Neural progenitor cell (in vitro differentiated cells): ENCODE measurements around the gene CTTN. TPM values are rescaled to one million over a fixed set of nuclear protein-coding genes. Genes with fewer than 3 reads are reported as not detected.
A peak's percentile ranks its signal among the peaks of the same experiment; 100 is the strongest.

Experiments used
- DNase-seq: peaks from one replicate; pipeline ENCODE4 v3.0.0-alpha.2; 2016; ENCODE audit warnings: low spot score
- H2AFZ ChIP-seq: fragments of 200-600 bp; sonication (generic); replicated peaks from 2 replicates; pipeline ENCODE4 v1.6.1; 2016; ENCODE audit warnings: antibody characterized with exemption
- H3F3A ChIP-seq: fragments of 200-600 bp; sonication (generic); 2 replicates; pipeline ENCODE4 v1.6.1; 2016; ENCODE audit warnings: antibody characterized with exemption, low read depth
- H3K27ac ChIP-seq: fragments of 200-600 bp; sonication (generic); 2 replicates; pipeline ENCODE4 v1.5.1; 2016; ENCODE audit warnings: mild to moderate bottlenecking
- H3K27me3 ChIP-seq: fragments of 200-600 bp; sonication (generic); 2 replicates; pipeline ENCODE4 v1.6.1; 2016; ENCODE audit warnings: mild to moderate bottlenecking, moderate library complexity
- H3K36me3 ChIP-seq: fragments of 200-600 bp; sonication (generic); 2 replicates; pipeline ENCODE4 v1.5.1; 2016
- H3K4me1 ChIP-seq: fragments of 200-600 bp; sonication (generic); 2 replicates; pipeline ENCODE4 v1.6.1; 2016; ENCODE audit warnings: mixed run types
- H3K4me2 ChIP-seq: fragments of 200-600 bp; sonication (generic); 2 replicates; pipeline ENCODE4 v1.6.1; 2016
- H3K4me3 ChIP-seq: fragments of 200-600 bp; sonication (generic); 2 replicates; pipeline ENCODE4 v1.5.1; 2016
- H3K79me2 ChIP-seq: fragments of 200-600 bp; sonication (generic); 2 replicates; pipeline ENCODE4 v1.6.1; 2016; ENCODE audit warnings: low read depth
- H3K9ac ChIP-seq: fragments of 200-600 bp; sonication (generic); 2 replicates; pipeline ENCODE4 v1.6.1; 2016
- H3K9me3 ChIP-seq: fragments of 200-600 bp; sonication (generic); 2 replicates; pipeline ENCODE4 v1.5.1; 2016; ENCODE audit warnings: low read depth
- H4K20me1 ChIP-seq: fragments of 200-600 bp; sonication (generic); 2 replicates; pipeline ENCODE4 v1.6.1; 2016; ENCODE audit warnings: low read depth
- H3K27ac Mint-ChIP-seq: 3 replicates; pipeline ENCODE4 v1.8.0; 2021; ENCODE audit warnings: mixed read lengths
- H3K27me3 Mint-ChIP-seq: 2 replicates; pipeline ENCODE4 v1.8.0; 2022; ENCODE audit warnings: low read depth, mild to moderate bottlenecking, inconsistent platforms, moderate library complexity, mixed read lengths; ENCODE audit not compliant: insufficient read depth
- H3K36me3 Mint-ChIP-seq: 3 replicates; pipeline ENCODE4 v1.8.0; 2021; ENCODE audit warnings: mixed read lengths
- H3K4me1 Mint-ChIP-seq: 3 replicates; pipeline ENCODE4 v1.8.0; 2021; ENCODE audit warnings: mixed read lengths
- H3K4me3 Mint-ChIP-seq: 3 replicates; pipeline ENCODE4 v1.8.0; 2021; ENCODE audit warnings: mild to moderate bottlenecking, moderate library complexity, mixed read lengths
- H3K9me3 Mint-ChIP-seq: 3 replicates; pipeline ENCODE4 v1.8.0; 2020; ENCODE audit warnings: mixed read lengths
- EZH2 ChIP-seq: fragments of 200-600 bp; sonication (generic); IDR thresholded peaks from 2 replicates; pipeline ENCODE4 v1.6.1; 2017; ENCODE audit warnings: antibody characterized with exemption, mild to moderate bottlenecking, moderate library complexity
- EZH2phosphoT487 ChIP-seq: fragments of 200-600 bp; sonication (generic); IDR thresholded peaks from 2 replicates; pipeline ENCODE4 v1.6.1; 2017; ENCODE audit warnings: antibody characterized with exemption
- total RNA-seq: library from RNA; depleted of rRNA; stranded (reverse); fragments of >200 nt; gene quantifications from 2 replicates; pipeline ENCODE4 v1.2.3, GENCODE V29; 2015; ENCODE audit warnings: low replicate concordance
- TF ChIP-seq, protein P1 (sequence below): fragments of 200-600 bp; sonication (generic); IDR thresholded peaks from 2 replicates; pipeline ENCODE4 v1.5.1; 2017; ENCODE audit warnings: antibody characterized with exemption, mild to moderate bottlenecking

Gene CTTN
- total RNA-seq, 1 donor from 2014 or later, result 200 TPM

DNA sequence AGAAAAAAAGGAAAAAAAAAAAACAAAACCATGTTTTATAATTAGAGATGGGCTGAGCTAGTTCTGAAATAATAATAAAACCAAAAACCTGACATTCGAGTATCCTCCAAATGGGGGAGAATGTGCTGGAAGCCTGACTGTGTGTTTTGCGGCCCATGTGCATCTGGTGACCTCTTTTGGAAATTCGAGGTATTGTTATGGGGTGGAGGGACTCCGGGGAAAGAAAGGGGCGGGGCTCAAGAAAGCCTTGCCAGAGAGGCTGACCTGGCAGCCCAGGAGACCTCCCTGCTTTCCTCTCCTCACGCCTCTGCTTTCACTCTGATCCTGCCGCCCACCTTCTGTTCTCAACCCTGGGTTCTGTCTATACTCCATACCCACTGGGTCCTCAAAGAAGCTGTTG is 72.9 kb downstream of the CTTN start:
- no peaks in the 10 kb centered on the region for H3K36me3 Mint-ChIP-seq
- H3K27me3 ChIP-seq, result no peaks in the 10 kb centered on the region

DNA sequence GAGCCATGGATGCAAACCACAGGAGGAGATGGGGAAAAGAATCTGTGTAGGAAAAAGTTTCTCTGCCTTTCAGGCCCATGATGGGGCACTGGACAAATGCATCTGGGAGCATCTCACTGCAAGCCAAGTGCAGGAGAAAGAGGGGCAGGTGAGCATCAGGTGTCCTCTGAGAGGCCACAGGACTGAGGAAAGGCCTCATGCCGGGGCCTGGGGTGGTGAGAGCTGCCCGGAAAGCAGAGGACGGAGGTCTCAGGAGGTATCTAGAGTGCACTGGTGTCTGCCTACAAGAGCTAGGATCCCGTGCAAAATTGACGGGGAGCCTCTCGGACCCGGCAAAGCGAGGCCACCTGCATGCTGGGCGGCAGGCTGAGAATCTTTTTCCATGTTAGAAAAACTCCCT is 73.9 kb downstream of the CTTN start:
- no peak overlapping the region for H3K4me2 ChIP-seq
- TF ChIP-seq EZH2 (no peak), EZH2phosphoT487 (no peak)
- TF ChIP-seq, protein P1, sequence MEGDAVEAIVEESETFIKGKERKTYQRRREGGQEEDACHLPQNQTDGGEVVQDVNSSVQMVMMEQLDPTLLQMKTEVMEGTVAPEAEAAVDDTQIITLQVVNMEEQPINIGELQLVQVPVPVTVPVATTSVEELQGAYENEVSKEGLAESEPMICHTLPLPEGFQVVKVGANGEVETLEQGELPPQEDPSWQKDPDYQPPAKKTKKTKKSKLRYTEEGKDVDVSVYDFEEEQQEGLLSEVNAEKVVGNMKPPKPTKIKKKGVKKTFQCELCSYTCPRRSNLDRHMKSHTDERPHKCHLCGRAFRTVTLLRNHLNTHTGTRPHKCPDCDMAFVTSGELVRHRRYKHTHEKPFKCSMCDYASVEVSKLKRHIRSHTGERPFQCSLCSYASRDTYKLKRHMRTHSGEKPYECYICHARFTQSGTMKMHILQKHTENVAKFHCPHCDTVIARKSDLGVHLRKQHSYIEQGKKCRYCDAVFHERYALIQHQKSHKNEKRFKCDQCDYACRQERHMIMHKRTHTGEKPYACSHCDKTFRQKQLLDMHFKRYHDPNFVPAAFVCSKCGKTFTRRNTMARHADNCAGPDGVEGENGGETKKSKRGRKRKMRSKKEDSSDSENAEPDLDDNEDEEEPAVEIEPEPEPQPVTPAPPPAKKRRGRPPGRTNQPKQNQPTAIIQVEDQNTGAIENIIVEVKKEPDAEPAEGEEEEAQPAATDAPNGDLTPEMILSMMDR, result no peak
- H2AFZ ChIP-seq, result no peak overlapping the region
- no peaks in the 10 kb centered on the region for H3K36me3 ChIP-seq
- no peak overlapping the region for H3K4me3 ChIP-seq
- H3K4me3 Mint-ChIP-seq, result no peak overlapping the region
- no peaks in the 10 kb centered on the region for H3F3A ChIP-seq
- H3K27me3 ChIP-seq, result no peaks in the 10 kb centered on the region
- no peaks in the 10 kb centered on the region for H3K36me3 Mint-ChIP-seq
- H3K9me3 Mint-ChIP-seq, result no peaks in the 10 kb centered on the region
- peaks cover 10% of the 10 kb centered on the region for H3K27me3 Mint-ChIP-seq
- no peak for DNase-seq
- H3K9me3 ChIP-seq, result no peaks in the 10 kb centered on the region
- H3K9ac ChIP-seq, result no peak overlapping the region
- H3K27ac Mint-ChIP-seq, result no peak overlapping the region
- no peaks in the 10 kb centered on the region for H4K20me1 ChIP-seq
- peaks cover 2% of the 10 kb centered on the region for H3K4me1 ChIP-seq
- H3K27ac ChIP-seq, result no peak overlapping the region
- H3K4me1 Mint-ChIP-seq, result peaks cover 20% of the 10 kb centered on the region
- no peaks in the 10 kb centered on the region for H3K79me2 ChIP-seq

More for the DNA sequence above, 72.9 kb downstream of the CTTN start:
- H3K9me3 Mint-ChIP-seq, result no peaks in the 10 kb centered on the region
- TF ChIP-seq, protein P1, result peak; percentile 54
- no peak for TF ChIP-seq EZH2
- TF ChIP-seq EZH2phosphoT487, result no peak
- Histone ChIP-seq H3F3A (no peaks in the 10 kb centered on the region), H3K4me3 (no peak overlapping the region), H3K79me2 (no peaks in the 10 kb centered on the region), H3K9ac (no peak overlapping the region), H3K4me1 (peaks cover 4% of the 10 kb centered on the region), H3K4me2 (no peak overlapping the region), H3K27ac (no peak overlapping the region), H3K36me3 (no peaks in the 10 kb centered on the region), H3K9me3 (no peaks in the 10 kb centered on the region), H2AFZ (no peak overlapping the region), H4K20me1 (no peaks in the 10 kb centered on the region)
- H3K27me3 Mint-ChIP-seq, result peaks cover 13% of the 10 kb centered on the region
- peak; percentile 78 for DNase-seq
- H3K4me1 Mint-ChIP-seq, result peaks cover 10% of the 10 kb centered on the region
- no peak overlapping the region for H3K27ac Mint-ChIP-seq
- no peak overlapping the region for H3K4me3 Mint-ChIP-seq

DNA sequence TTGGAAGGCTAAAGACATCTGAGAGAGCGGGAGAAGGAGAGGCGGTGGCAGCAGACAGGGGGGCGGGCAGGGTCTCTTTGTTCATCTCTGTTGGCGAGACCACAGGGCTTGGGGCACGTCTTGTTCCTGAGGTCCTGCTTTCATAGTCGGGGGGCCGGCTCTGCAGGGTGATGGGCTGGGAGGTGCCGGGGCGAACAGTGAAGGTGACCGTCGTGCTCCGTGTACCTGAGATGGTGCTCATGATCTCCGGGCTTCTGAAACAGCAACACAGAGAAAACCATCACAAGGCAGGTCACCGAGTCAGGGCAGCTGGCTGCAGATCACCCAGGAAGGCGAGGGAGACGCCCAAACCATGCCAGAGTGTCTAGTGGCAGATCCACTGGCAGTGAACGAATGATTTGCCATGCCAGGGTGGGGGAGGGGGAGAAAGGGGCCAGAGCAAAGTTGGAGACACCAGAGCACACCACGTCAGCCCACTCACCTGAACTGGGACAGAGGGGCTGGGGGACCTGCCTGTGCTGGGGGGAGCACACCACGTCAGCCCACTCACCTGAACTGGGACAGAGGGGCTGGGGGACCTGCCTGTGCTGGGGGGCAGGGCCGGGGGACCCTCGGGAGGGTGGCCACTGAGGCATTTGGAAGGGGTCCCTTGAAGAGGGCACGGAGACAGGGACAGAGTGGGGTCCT is 75.0 kb downstream of the CTTN start:
- H3K4me1 ChIP-seq, result peaks cover 2% of the 10 kb centered on the region
- no peaks in the 10 kb centered on the region for H3K79me2 ChIP-seq
- no peak for TF ChIP-seq EZH2
- no peak for TF ChIP-seq EZH2phosphoT487
- TF ChIP-seq, protein P1, result no peak
- Mint-ChIP-seq H3K4me1 (peaks cover 28% of the 10 kb centered on the region), H3K27me3 (peaks cover 10% of the 10 kb centered on the region), H3K9me3 (no peaks in the 10 kb centered on the region), H3K4me3 (no peak overlapping the region), H3K27ac (peak overlapping the region; percentile 59), H3K36me3 (no peaks in the 10 kb centered on the region)
- no peaks in the 10 kb centered on the region for H3K36me3 ChIP-seq
- H3K9ac ChIP-seq, result no peak overlapping the region
- H3K27me3 ChIP-seq, result no peaks in the 10 kb centered on the region
- no peak overlapping the region for H2AFZ ChIP-seq
- no peak for DNase-seq
- H3K4me2 ChIP-seq, result no peak overlapping the region
- H3K9me3 ChIP-seq, result no peaks in the 10 kb centered on the region
- H3F3A ChIP-seq, result no peaks in the 10 kb centered on the region
- no peak overlapping the region for H3K4me3 ChIP-seq
- no peaks in the 10 kb centered on the region for H4K20me1 ChIP-seq
- H3K27ac ChIP-seq, result no peak overlapping the region
